ENCODE data around the gene KCNIP1.

KCNIP1 gene

DNA sequence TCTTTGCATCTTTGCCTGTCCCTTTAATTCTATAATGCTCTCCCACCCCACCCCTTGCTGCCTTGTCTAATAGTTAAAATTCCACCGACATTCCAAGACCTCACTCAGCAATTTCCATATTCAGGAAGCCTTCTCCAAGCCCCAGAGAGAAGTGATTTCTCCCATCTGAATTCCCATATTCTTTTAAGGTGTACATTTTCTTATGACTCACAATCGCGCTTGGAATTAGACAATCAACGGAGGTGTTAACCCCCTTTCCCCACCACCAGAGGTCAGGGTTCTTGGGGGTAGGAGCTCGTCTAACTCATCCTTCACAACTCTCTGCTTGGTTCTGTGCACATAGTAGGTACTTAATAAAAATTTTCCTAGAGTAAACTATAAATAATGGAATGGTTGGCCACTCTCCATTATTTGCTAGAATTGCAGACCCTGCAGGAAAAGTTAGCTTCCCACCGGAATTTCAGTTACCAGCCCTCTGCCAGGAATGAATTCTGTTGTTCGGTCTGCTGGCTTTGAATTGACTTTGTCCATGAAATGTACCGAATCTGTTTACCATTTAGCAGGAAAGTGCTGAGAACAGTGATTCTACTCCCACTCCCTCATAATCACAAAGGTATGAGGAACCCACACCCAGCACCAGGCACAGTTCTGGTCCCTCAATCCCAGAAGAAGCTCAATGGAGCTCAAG, 5.0 kb downstream of the KCNIP1 start:
- DNase-seq (ENCODE audit: low spot score) = no peak

DNA sequence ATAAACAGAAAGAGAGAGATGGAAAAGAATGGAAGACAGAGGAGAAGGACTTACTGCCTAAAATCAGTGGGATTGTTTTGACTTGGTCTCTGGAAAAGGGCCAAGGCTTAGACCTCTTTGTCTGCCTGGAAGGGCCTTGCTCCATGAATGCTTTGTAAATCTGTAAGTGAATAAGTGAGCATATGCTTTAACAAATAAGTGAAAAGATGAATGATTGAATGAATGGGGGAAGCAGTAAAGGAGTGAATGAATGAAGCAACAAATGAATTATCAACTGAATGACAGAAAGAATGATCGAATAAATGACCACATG, 5.5 kb downstream of the KCNIP1 start:
- DNase-seq (ENCODE audit: low spot score) = no peak

DNA sequence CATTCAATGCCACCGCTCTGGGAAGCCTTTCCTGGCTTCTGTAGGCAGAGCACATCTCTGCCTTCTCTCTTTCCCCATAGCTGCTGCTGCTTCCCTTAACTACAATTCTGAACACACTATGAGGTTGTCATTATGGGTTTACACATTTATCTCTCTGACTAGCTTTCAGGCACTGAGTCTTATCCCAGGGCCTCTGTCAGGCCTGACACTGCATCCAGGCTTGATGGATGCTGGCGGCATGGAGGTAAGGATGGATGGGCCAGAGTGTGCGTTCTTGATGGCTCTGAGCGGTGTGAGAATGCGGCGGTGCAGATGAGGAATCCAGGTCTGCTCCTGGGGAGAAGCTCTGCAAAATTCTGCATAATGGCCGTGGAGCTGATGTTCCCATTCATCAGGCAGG, 6.3 kb downstream of the KCNIP1 start:
- DNase-seq (ENCODE audit: low spot score) = no peak

DNA sequence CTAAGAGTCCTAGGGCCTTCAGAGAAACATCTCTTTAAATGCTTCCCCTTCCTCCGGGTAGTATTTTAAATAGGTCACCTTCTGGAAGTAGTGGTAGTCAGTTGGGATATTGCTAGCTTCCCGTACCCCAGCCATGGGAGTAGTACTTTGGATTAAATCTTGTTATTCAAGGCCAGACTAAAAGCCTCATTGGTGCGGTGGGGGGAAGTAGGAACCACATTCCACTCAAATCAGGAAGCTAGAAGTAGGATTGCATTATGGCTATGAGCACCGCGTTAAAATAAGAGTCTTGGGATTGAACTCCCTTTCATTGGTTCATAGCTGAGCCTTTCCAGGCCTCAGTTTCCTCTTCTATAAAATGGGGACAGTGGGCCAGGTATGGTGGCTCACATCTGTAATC, 6.7 kb downstream of the KCNIP1 start:
- DNase-seq (ENCODE audit: low spot score) = no peak

DNA sequence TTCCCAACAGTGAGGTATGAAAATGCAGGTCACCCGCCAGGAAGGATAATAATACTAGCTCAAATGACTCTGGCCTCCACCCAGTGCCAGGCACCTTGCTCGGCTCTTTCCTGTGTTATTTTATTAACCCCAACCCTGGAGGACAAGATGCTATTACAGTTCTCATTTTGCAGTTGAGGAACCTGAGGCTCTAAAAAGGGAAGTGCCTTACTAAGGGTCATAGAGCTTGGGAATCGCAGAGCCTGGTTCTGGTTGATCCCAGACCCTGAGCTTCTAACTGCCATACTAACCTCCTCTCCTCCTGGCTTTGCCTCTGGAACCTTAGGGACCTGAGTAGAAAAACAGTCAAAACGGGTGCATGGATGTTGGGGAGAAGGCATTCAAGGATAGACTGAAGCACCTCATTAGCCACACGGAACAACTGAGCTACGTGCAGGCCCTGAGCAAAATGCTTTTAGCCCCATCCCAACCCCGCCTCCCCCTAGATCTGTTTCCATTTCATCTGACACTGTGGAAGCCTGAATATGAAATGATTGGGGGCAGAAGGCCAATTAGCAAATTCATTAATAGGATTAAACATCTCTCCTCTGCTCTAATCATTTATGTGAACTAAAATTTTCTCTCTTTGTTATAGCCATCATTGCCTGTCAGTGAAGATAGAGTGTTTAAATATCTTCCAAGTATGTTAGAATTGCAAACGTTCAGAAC, 7.9 kb downstream of the KCNIP1 start:
- no peak for DNase-seq (ENCODE audit: low spot score)

DNA sequence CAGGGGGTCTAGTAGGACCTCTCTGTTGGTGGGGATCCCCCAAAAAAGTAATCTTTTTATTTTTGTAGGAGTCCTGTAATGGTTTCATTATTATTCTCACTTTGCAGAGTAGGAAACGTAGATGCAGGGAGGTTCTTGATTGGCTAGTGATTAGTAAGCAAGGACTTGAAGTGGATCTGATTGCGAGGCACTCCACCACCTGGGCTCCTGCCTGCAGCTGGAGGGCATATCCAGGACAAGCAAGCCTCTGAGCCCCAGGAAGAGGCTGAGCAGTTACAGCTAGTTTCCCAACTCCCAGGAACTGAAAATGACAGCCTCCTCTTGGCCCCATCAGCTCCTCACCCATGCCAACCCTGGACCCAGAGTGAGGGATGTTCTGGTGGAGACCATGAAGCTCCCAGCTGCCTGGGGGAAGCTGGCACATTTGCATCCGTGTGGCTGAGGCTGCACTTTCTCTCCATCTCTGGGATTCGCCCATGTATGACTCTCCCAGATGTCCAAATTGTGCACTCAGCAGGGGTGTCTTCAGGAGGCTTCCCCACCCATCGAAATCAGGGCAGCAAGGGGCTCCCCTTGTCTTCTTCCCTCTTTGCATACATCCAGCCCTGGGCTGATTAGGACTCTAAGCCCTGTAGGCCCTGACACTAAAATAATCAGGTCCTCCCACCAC, 10.2 kb downstream of the KCNIP1 start:
- DNase-seq (ENCODE audit: low spot score) = no peak

DNA sequence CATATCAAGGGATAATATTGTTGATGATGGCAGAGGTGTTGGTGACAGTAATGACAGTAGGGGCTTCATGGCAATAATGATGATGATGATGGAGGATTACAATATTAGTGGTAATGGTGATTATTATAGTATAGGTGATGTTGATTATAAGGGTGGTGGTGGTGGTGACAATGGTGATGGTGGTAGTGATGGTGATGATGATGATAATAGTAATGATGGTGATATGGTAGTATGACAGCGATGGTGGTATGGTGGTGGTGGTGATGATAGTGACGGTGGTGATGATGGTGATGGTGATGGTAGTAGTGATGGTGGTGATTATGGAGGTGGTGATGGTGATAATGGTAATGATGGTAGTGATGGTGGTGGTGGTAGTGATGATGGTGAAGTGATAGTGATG, 13.6 kb downstream of the KCNIP1 start:
- no peak for DNase-seq (ENCODE audit: low spot score)

DNA sequence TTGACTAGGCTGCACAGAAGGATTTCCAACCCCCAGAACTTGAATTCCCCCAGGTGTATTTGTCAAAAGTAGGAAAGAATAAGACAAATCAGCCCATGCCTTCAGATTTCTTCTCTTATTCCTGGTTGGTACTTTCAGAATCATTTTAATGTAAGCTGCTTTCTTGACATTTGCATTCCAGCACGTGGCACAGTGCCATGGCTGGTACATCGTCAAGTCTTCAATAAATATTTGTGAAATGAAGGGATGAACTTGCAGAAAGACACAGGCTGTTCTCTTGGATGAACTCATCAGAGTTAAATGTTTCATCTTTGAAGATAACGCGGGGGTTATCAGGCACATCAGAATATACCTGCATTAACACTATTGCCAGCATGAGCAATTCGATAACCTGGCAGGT, 14.5 kb downstream of the KCNIP1 start:
- DNase-seq (ENCODE audit: low spot score) = no peak

DNA sequence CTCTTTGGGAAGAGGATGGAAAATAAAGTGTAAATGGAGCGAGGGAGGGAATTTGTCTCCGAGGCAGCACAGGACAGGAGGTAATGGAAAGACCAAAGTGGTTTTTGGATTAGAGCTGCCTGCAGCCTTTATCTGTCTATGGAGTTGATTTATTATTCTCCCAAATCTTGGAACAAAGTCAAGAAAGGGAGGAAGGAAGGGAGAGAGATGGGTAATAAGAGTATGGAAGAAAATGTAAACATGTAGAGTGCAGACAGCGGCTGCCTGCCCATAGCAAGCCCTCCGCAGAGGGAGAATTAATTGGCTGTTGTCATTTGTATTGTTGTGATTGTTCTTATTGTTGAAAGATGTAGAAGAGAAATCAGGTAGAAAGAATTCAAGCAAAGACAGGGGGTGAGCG, 15.7 kb downstream of the KCNIP1 start:
- DNase-seq (ENCODE audit: low spot score) = no peak

DNA sequence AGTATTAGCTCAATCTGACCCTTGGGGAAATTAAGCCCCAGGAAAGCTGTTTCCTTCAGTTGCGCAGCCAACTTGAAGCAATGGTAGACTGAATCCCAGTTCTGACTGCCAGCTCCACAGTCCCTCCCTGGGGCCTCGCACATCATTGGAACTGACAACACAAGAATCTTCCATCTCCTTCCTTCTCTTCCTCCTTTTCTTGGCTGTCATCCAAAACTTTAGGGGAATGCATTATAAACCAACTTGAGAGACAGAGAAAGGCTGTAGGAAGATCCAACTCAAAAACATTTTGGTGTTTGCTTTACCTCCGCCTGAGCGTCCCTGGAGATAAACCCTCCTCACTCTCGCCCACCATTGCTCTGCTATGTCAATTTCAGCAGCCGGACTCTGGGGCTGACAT, 16.6 kb downstream of the KCNIP1 start:
- DNase-seq (ENCODE audit: low spot score) = no peak

DNA sequence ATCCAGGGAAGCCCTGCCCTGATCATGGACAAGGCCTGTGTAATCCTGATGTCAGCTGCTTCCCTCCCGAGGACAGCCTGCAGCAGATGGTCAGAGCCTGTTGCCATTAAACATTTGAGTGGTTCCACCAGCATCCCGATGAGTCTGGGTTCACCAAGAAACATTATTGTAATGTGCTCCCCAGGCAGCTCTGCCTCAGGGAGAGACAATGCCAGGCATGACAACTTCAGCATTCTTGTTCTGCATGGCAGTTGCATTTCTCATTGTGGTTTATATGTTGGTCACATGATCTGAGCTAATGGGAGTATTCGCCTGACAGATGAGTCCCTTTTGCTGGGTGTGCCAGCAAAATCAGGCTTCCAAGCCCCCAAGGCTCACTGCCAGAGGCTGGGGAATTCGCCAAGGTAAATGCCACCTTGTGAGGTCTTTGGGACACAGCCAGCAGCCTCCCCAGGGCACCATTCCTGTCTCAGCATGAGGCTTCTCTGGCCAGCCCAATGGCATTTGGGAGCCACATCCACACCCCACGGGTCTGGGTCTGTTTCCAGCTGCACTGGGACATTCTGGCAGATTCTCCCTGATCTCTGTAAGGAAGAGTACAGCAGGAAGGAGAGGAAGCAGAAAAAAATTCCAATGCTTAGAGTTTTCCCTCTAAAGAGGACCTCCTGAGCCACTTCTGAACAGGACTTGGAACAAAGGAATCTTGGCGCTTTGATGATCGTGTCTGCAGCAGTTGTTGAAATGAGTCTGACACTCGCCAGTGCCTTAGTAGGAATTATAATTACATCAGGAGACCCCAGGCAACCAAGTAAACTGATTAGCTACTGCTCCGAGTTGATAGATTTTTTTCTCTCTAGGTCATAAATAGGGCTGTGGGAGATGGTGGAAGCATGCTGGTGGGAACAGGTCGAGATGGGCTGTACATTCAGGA, 18.7 kb downstream of the KCNIP1 start:
- no peak for DNase-seq (ENCODE audit: low spot score)

DNA sequence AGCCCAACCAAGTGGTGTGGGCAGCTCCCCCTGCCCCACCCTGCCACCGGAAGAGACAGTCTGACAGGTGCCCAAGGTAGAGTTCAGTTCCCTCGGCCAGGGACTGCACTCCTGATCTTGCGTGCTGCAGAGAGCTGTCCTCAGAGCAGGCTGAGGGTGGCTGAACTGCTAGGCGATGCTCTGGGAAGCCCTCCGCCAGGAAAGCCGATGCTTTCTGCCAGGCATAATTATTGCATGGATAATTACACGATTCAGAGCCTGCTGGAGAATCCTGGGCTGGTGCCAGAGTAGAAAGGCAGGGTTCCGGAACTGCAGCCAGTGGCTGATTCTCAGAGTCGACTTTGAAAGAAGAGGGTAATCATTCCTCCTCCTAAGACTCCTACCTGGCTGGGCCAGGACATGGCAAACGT, 19.3 kb downstream of the KCNIP1 start:
- no peak for DNase-seq (ENCODE audit: low spot score)

DNA sequence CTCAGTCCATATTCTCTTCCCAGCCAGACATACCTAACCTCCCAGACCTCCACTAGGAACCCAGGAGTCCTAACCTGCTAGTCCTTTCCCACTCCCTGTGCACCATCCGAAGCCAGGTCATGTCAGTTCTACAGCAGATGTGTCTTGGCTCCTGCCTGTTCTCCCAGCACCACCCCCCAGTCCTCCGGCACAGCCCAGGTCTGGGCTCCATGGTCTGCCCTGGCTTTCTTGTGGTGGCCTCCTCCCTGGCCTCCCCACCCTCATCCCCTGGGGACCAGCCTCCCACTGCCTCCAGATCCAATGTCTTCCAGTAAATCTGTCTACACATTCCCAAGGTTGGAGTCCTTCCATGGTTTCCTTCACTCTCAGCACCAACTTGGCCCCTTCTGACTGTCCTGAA, 20.0 kb downstream of the KCNIP1 start:
- DNase-seq (ENCODE audit: low spot score) = no peak

DNA sequence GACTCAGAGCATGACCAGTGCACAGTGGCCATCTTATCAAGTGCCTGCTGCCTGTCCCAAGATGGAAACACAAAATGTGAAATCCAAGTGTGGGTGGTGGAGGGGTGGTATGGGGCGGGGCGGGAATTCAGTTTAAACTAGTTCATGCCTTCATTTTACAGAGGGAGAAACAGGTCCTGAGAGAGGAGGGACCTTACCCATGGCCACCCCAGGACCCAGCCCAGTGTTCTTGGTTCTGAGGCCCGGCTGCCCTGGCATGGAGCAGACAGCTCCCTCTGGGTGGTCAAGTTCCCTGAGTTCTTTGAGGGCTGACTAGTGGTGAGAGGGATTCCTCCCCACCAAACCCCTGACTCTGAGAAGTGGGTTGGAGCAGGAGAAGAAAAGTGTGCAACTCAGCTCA, 20.8 kb downstream of the KCNIP1 start:
- no peak for DNase-seq (ENCODE audit: low spot score)

DNA sequence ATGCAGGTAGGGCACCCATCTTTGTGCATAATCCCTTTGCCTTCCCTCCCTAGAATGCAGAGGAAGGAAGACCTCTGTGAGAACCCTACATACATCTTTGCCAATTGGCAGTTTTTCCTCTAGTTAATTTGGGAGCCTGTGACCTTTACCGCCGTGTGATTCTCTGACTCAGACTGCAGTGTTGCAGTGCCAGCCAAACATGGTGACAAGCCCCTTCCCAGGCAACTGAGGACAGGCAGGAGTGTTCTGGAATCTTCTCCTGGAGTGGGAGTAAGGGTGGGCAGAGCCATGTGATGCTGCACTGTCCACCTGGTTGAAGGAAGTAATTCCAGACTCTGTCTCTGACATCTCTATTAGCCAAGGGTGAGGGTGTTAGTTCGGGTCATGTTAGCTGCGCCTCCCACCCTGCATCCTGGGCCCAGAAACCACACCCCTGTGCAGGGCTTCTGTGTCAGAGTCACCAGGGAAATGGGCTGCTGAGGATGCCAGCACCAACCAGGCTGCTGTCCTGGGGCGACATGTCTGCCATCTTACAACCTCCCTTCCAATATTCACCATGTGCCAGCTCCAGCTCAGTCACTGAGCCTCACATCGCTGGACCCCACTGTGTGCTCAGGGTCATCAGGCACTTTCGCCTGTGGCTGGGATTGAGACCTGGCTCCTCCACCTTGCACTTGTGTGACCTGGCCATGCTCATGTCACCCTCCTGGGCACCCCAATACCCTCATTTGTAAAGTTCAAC, 21.8 kb downstream of the KCNIP1 start:
- DNase-seq (ENCODE audit: low spot score) = no peak

DNA sequence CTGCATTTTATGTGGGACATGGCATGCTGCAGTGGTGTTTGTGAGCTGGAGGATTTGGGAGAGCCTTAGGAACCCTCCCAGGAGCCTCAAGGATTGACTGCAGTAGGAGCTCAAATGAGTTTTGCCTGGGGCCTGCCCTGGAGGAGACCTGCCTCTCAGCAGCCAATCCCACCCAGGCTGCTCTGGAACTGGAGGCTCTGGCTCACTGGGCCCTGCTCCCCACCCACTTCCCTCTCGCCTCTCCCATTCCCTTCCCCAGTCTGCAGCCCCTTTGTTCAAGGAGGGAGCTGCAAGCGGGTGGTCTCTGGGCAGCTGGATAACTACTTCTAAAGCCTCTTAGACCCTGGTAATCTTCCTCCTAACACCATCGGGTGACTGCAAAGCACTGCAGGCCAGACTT, 24.2 kb downstream of the KCNIP1 start:
- peak; percentile 63 for DNase-seq (ENCODE audit: low spot score)

DNA sequence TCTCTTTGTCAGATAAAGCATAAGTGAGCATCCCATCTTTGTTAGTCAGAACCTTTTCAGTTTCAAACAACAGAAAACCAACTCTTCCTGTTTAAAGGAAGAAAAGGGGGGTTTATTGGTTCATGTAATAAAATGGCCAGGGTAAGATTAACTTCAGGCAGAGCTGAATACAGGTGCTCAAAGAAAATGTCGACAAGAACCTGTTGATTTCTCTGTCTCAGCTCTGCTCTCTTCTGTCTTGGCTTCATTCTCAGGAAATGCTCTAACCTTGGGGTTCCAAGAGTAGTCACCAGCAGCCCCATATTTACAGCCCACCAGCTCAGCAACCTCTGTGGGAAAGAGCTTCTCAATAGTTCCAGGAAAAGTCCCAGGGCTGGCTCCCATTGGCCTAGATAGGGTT, 25.2 kb downstream of the KCNIP1 start:
- no peak for DNase-seq (ENCODE audit: low spot score)

DNA sequence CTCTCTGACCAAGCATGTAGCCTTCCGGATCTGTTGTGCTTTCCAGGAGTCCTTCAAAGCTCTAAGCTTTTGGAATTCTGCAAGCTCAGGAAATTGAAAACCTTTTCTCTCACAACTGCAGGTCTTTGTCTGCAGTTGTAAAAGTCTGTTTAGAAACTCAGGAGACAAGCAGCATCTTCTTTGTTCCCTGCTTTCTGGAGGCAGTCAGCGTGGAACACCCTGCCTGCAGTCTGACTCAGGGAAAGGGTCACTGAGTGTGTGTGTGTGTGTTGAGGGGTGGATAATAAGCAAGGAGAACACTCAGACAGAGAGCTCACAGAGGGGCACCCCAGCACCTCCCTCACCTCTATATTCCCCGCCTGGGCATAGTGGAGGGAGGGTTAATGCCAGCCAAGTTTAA, 29.1 kb downstream of the KCNIP1 start:
- no peak for DNase-seq (ENCODE audit: low spot score)

DNA sequence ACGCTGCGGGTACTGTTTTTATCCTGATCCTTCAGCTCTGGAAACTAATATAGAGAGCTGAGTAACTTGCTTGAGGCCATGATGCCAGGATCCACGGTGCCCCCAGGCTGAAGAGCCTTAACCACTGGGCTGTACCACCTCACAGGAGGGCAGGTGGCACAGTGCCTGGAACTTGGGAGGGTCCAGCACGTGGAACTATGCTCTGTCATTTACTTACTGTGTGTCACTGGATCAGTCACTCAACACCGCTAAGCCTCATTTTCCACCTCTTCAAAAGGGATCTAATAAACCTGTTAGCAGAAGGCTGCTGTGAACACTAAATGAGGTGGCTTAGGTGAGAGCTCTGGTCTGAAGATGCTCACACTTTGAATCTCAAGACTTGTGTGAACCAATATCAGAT, 29.6 kb downstream of the KCNIP1 start:
- no peak for DNase-seq (ENCODE audit: low spot score)

DNA sequence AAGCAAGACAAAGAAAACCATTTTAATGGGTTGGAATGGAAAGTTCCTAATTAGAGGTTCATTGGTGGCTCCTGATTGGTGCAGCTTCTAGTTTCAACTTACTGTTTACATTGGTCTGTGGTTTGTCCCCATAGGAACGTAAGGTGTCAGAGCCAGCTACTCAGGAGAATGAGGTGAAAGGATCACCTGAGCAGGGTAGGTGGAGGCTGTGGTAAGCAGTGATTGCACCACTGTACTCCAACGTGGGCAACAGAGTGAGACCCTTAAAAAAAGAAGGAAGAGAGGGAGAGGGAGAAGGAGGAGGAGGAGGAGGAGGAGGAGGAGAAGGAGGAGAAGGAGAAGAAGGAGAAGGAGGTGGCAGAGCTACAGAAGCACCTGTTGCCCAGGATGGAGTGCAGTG, 30.4 kb downstream of the KCNIP1 start:
- no peak for DNase-seq (ENCODE audit: low spot score)

DNA sequence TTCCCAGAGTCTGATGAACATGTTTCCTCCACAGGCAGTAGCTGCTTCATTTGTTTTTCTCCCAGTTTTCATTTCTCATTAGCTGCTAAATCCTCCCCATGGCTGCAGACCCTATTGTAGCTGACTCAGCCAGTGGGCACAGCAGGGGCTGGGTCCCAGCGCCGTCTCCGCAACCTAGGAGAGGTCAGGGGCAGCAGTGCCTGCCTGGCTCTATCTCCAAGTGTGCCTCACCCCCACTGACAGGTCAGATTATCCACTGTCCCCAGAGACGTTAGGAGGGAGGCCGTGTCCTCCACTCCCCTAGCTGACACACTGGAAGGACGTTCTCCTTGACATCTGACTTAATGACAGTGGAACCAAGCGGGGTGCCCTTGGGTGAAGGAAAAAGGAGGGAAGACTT, 31.1 kb downstream of the KCNIP1 start:
- DNase-seq (ENCODE audit: low spot score) = no peak

DNA sequence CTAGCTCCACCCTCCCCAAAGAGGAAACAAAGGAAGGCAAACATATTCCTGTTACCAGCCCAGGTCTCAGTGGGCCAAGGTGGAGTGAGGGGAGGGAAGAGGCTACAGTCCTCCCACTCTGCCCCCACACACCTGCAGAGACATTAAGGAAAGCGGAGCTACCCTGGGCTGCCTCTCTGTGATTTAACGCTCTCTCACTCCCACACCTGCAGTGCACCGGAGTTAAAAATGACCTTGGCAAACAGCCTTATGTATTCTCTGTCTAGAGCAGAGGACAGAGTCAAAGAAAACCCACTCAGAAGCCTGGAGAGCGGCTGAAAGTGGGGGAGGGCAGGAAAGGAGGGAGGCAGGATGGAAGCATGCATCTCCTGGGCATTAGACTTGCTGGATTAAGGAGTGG, 32.7 kb downstream of the KCNIP1 start:
- DNase-seq (ENCODE audit: low spot score) = no peak

Measured in ecto neural progenitor cell (in vitro differentiated cells).